GM21717 (cell line): ENCODE results near the gene TMUB2.
"Not testable (repeated sequence)": the region's sequence is repeated elsewhere in the genome, so short reads cannot be mapped to it uniquely, and the experiment has no call there.

ENCODE experiments used
- ATAC-seq: cut with Tn5 transposase; IDR thresholded peaks from one replicate; pipeline ENCODE4 v1.9.1; 2021; ENCODE audit warnings: mild to moderate bottlenecking, moderate library complexity; ENCODE audit not compliant: unreplicated experiment

TMUB2 gene

DNA sequence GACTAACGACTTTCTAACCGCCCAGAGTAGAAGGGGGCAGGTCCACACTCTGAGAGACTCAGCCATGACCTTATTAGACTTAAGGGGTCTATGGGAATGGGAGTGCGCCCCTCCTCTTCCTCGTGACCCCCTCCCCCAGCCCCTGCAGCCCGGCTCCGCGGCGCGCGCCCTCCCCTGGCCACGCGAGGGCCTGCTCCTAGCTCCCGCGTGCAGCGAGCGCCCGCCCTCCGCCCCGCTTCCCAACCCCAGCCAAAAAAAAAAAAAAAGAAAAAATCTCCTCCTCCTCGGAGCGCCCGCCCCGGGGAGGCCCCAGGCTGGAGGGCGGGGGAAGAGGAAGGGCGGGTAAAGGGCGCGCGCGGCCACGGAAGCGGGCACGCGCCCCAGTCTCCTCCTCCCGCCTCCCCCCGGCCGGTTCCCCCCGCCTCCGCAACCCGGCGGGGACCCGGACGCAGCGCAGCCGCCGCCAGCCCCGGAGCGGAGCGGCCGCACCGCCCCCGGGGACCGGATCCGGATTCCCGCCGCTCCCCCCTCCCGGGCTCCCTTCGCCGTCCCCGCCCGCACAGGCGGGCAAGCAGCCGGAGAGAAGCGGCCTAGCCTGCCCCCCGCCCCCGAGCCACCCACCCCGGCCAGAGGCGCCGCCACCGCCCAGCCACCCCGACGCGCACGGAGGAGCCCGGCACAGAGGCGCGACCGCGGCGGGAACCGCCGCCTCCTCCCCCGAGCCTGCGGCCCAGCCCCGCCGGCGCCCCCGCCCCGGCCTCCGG, 31.8 kb downstream of the TMUB2 start:
- ATAC-seq: peak; percentile 28

DNA sequence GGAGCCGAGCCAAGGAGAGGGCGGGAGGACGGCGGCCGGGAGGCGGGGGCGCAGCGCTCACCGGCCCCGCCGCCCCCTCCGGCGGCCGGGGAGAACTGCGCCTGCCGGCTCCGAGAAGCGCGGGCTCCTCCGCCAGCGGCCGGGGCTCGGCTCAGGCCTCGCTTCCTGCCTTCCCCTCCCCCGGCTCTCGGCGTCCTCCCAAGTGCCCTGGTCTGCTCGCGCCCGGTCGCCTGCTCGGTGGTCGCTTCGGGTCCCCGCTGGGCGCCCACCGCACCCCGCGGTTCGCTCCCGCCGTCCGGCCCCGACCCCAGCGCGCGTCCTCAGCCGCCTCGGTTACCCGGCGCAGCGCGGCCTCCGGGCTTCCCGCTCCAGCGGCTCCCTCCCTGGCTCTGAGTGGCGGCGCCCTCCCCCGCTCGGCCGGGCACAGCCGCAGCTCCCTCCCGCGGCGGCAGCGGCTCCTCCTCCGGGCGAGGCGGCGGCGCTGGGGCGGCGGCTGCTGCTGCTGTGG, 32.4 kb downstream of the TMUB2 start:
- peak; percentile 24 for ATAC-seq

DNA sequence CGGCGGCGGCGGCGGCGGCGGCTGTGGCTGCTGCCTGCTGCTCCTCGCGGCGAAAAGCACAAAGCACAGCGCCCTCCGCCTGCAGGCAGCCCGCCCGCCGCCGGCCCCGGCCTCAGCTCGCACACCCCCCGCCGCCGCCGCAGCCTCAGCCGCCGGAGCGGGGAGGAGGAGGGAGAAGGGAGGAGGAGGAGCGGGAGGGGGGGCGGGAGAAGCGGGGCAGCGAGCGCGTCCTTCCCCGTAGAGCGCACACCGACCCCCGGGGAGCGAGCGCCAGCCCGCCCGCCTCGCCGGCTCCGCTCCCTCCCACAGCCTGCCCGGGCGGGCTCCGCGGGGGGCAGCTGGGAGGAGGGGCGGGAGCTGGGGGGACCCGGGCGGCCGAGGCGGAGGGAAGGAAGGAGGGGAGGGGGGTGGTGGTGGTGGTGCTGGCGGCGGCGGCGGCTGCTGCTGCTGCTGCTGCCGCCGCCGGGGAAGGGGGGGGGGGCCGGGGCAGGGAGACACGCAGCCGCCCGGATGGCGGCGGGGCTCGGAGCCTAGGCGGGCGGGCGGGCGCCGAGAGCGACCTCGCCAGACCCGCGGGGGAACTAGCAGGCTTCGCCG, 32.9 kb downstream of the TMUB2 start, which contains the start of gene UBTF:
Gene UBTF, minus strand, starts transcription at position 60 of the 597 bp plus-strand sequence. CDS start 1,446 bp downstream, outside the sequence.
- peak; percentile 11 for ATAC-seq

DNA sequence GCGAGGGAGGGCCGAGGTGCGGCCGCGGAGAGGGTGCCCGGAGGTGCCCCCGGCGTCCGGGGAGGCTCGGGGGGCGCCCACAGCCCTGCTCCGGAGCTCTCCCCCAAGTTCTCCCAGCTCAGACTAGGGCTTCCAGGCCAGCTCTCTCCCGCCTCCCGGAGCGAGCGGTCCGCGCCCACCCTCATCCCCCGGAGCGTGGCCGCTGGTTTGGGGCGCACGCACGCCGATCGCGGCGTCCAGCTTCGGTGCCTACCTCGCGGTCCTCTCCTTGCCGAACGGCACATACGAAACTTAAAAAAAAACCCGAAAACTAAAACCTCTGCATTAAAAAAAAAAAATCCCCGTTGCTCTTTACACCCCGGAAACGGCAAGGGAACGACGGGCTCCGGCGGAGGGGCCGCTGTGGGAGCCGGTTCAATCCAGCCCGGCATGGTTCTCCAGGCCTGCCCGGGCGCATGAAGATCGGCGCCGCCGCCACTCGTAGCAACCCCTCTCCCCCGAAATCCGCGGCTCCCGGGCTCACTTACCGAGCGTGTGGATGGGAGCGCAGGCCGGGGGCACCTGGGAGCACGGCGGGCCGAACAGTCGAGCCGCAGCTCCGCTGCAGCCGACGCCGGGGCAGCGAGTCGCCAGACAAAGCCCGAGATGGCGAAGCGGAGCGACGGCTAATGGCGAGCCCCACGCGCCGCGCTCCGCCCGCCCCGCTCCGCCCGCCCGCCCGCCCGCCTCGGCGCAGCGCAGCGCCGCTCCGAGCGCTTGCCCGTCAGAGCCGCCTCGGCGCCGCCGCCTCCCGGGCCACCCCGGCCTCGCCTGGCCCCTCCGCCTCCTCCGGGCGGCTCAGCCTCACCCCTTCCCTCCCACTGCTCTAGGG, 33.7 kb downstream of the TMUB2 start:
- ATAC-seq: no peak

DNA sequence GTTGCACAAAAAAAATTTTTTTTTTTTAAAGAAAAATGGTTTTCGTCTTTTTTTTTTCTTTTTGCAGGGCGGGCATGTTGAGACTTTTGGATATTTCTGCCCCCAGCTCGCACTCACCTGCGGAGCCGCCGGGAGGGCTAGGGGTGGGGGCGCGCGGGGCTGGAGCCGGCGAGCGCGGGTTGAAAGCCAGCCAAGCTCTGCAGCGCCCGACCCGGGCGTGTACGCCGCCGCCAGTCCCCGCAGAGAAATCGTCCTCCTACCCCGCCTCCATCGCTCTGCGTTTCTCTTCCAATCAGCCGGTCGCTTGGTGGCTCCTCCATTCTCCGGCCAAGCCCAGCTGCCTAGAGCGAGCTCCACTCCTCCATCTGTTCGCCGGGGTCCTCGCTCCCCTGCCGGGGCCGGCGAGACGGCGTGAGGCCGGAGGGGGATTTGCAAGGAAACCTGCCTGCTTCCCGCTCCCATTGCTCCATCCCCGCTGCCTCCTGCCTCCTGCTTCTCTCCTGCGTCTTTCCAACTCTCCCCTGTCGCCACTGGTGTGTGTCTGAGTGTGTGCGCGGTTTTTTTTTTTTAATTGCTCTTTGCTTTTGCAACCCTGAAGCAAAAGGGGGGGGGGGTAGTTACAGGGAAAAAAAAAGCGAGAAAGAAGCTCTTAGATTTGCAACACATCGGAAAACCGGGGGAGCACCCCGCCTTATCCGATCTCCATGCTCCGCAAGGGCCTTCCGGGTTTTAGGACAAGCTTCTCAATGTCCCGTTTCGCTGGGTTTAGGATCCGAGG, 34.5 kb downstream of the TMUB2 start:
- no peak for ATAC-seq

DNA sequence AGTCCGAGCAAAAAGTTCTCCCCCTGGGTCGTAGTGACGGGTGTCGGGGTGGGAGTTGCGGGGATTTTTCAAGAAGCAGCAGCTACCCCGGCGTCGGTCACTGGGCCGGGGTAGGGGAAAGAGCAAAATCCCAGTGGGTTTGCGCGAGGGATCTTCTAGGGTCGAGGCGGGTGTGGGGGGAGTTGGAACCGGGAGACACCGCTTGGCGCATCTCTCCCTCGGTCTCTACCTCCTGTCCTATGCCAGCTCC, 35.0 kb downstream of the TMUB2 start:
- no peak for ATAC-seq

DNA sequence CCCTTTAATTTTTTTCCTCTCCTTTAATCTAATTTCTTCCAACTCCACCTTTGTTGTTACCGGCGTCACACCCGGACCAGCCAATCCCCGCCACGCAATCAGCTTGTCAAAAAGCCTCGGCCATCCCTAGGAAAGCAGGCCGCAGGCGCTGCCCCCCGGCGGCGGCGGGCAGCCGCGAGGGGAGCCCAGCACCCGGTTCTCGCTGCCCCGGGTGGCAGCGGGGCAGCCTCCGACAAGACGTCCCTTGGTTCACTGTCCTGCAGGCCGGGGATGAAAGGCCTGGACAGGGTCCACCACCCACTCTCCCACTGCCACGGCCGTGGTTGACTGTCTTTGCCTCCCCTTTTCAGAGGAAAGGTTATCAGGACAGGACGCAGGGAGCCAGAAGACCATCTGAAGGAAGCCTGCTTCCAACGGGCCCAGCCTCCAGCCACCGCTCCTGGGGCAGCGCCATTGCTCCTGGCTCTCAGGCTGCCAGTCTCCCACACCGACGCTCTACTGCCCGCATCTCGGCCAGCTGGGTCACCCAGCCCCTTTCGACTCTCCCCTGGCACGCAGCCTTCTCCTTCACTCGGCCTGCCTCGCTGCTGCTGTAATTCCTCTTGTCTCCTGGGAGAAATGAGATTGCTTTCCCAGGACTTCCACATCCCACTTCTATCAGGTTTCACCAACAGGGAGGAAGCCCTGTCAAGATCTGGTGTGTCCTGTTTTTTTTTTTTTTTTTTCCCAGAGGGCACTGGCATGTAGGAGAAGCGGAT, 35.5 kb downstream of the TMUB2 start:
- no peak for ATAC-seq

DNA sequence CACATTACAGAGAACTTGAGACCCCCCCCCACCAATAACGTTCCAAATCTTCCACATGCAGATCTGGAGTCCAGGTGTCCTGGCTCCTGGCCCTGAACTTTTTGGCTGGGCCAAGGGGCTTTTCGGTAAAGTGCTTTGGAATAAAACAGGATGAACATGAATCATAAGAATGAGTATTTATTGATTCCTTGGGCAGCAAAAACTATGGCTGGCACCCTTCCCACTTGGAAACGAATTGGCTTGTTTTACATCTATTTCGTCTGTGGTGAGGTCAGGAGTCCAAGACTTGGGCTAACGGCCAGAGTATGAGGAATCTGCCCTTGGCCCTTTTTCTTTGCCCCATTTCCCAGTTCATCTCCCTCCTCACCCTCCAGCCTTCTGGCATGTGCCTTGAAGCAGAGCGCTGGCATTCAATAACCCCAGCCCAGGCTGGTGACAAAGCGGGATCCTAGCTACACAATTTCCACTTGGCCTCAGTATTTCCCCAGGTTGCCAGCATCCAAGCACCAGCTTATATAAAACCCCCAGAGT, 36.8 kb downstream of the TMUB2 start:
- ATAC-seq: no peak

DNA sequence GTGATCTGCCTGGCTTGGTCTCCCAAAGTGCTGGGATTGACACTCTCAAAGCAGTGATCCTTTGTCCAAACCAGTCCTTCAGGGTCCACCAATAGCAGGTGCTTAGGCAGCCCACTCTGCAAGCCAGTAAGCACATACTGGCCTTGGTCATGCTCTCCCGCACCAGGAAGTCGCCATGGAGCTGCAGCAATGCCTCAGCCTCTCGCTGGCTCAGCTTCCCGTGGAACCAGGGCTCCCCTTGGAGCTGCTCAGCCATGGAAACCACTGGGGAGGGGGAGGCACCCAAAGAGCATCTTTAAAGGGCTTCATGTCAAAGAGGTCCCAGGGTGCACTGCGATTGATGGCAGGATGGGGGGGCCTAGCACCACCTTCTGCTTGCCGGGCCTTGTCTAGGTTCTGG, 42.3 kb downstream of the TMUB2 start:
- ATAC-seq: no peak

DNA sequence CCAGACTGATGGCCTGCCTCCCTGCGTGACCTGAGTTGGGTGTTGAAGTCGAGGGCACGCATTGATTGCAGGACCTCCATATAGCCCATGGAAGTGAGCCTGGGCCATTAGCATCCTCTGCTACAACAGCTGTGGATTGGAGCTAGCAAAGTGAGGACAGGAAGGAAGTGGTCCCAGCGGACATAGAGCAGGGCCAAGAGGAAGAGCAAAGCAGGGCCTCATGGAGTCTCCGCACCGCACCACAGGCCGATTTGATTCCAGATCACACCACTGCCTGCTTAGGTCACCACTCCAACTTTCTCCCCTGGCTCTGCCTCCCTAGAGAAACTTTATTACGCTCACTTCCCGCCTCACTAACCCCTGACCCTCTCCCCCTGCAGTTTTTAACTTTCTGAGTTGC, 43.4 kb downstream of the TMUB2 start:
- no peak for ATAC-seq

DNA sequence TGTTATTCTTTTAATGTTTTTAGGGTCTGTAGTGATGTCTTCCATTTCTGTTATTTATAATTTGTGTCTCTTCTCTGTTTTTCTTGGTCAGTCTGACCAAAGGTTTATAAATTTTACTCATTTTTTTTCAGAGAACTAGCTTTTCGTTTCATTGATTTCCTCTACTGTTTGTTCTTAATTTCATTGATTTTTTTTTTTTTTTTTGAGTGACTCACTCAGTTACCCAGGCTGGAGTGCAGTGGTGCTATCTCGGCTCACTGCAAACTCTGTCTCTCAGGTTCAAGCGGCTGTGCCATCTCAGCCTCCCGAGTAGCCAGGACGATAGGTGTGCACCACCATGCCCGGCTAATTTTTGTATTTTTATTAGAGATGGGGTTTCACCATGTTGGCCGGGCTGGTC, 45.3 kb downstream of the TMUB2 start:
- ATAC-seq: no peak

DNA sequence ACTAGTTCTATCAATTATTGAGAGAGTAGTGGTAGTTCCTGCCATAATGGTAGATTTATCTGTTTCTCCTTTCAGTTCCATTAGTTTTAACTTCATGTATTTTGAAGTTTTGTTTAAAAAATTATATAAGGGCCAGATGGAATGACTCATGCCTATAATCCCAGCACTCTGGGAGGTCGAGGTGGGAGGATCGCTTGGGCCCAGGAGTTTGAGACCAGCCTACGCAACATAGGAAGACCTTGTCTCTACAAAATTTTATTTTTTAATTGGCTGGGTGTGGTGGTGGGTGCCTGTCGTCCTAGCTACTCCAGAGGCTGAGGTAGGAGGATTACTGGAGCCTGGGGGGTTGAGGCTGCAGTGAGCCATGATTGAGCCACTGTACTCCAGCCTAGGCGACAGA, 46.8 kb downstream of the TMUB2 start:
- ATAC-seq: no peak

DNA sequence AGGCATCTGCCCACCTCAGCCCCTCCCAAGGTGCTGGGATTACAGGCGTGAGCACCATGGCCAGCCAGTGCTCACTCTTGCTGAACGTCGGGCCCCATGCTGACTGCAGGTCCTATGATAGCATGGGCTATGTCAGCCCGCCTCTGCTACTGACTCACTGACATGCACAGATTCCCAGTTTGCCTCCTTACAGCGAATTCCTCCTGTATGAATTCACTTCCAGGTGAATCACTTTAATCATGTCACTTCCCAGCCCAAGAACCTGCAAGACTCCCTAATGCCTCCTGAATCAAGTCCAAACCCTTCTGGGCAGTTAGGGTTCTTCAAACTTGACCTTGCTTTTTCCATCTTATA, 48.8 kb downstream of the TMUB2 start:
- no peak for ATAC-seq

DNA sequence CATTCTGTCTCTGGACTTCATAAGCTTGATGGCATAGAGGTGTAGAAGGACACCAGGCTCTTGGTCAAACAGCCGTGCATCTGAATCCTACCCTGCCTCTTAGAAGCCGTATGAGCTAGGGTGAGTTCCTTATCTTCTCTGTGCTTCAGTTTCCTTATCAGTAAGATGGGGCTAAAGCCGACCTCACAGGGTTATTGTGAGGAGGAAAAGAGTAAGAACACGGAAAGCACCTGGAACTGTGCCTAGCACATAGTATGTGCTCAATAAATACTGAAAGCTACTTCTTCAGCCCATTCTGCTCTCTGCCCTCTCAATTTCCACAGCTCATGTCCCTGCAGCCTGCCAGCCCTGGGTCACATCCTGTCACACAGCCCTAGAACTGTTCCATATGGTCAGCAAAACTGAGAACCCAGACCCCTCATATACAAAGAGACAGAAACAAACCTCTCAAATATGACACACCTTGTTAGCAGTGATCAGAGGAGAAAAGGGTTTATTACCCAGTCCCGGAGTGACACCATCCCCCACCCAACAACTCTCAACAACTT, 49.7 kb downstream of the TMUB2 start:
- peak; percentile 46 for ATAC-seq

DNA sequence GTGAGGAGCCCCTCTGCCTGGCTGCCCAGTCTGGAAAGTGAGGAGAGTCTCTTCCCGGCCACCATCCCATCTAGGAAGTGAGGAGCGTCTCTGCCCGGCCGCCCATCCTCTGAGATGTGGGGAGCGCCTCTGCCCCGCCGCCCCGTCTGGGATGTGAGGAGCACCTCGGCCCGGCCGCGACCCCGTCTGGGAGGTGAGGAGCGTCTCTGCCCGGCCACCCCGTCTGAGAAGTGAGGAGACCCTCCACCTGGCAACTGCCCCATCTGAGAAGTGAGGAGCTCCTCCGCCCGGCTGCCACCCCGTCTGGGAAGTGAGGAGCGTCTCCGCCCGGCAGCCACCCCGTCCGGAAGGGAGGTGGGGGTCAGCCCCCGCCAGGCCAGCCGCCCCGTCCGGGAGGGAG, 51.1 kb downstream of the TMUB2 start:
- ATAC-seq: not testable (repeated sequence)

DNA sequence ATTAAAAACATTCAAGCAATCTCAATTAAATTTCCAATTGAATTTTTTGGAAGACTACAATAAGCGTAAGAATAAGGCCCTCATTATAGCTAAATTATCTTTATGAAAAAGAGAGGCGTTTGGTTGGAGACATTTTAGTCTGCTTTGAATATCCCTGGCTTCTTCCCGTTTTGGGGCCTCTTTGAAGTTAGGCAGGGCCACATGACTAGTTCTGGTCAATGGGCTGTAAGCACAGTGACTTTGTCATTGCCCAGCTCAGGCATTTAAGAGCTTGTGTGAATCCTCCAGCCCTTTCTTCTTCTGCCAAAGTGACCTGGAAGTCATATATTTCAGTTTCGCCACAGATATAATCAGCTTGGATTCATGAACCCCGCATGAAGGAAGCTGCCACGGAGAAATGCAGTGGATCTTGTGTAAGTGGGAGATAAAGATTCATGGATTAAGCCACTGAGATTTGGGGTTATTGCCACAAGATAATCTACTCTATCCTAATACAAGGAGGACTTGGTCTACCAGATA, 54.4 kb downstream of the TMUB2 start:
- no peak for ATAC-seq
